GM08714 (cell line): ENCODE data around the gene CYTH3.

Experiments
- H3K4me3 ChIP-seq: fragments of 200-500 bp; sonication (Bioruptor generic); 2 replicates; pipeline ENCODE4 v1.5.1; 2014; ENCODE audit warnings: mild to moderate bottlenecking, low read length, inconsistent platforms
- ZNF274 ChIP-seq: IDR thresholded peaks from 2 replicates; pipeline ENCODE4 v1.6.1; 2012; ENCODE audit warnings: mild to moderate bottlenecking, low read depth, low read length

The CYTH3 gene

GRCh38 chr7:6169805-6170520 is 102.5 kb downstream of the CYTH3 start:
- H3K4me3 ChIP-seq: no peak overlapping the region
- TF ChIP-seq ZNF274: no peak

- no peak overlapping the region for H3K4me3 ChIP-seq
- no peak for TF ChIP-seq ZNF274
Observed at GRCh38 chr7:6168477-6168868, 104.0 kb downstream of the CYTH3 start.

- TF ChIP-seq ZNF274: no peak
- H3K4me3 ChIP-seq: no peak overlapping the region
Observed at GRCh38 chr7:6167587-6168476, 104.6 kb downstream of the CYTH3 start.

GRCh38 chr7:6167004-6167551 is 105.3 kb downstream of the CYTH3 start:
- no peak for TF ChIP-seq ZNF274
- no peak overlapping the region for H3K4me3 ChIP-seq

- no peak overlapping the region for H3K4me3 ChIP-seq
- no peak for TF ChIP-seq ZNF274
Observed at GRCh38 chr7:6166443-6166891, 106.0 kb downstream of the CYTH3 start.

GRCh38 chr7:6165521-6166320 is 106.7 kb downstream of the CYTH3 start:
- no peak overlapping the region for H3K4me3 ChIP-seq
- no peak for TF ChIP-seq ZNF274

GRCh38 chr7:6165075-6165474 is 107.3 kb downstream of the CYTH3 start:
- no peak overlapping the region for H3K4me3 ChIP-seq
- no peak for TF ChIP-seq ZNF274

GRCh38 chr7:6164491-6164890 is 107.9 kb downstream of the CYTH3 start:
- no peak overlapping the region for H3K4me3 ChIP-seq
- no peak for TF ChIP-seq ZNF274

GRCh38 chr7:6164010-6164409 is 108.4 kb downstream of the CYTH3 start:
- TF ChIP-seq ZNF274: no peak
- no peak overlapping the region for H3K4me3 ChIP-seq

GRCh38 chr7:6163402-6163801 is 109.0 kb downstream of the CYTH3 start:
- H3K4me3 ChIP-seq: no peak overlapping the region

GRCh38 chr7:6162650-6163366 is 109.6 kb downstream of the CYTH3 start:
- no peak overlapping the region for H3K4me3 ChIP-seq
- TF ChIP-seq ZNF274: no peak

More at GRCh38 chr7:6163402-6163801, 109.0 kb downstream of the CYTH3 start:
- no peak for TF ChIP-seq ZNF274

GRCh38 chr7:6162331-6162620 is 110.1 kb downstream of the CYTH3 start:
- TF ChIP-seq ZNF274: no peak
- no peak overlapping the region for H3K4me3 ChIP-seq
